ACC112 (cell line): Measurements from ENCODE around the gene CARTPT.
A peak's percentile ranks its signal among the peaks of the same experiment; 100 is the strongest.

Experiments used
- H2AFZ ChIP-seq: fragments of 200-600 bp; sonication (generic); one replicate; pipeline ENCODE4 v1.6.0; 2017; ENCODE audit warnings: antibody characterized with exemption, low read length; ENCODE audit not compliant: unreplicated experiment
- H3K27ac ChIP-seq: fragments of 200-600 bp; sonication (generic); 2 replicates; pipeline ENCODE4 v1.5.1; 2014; ENCODE audit warnings: low read depth, mild to moderate bottlenecking, antibody characterized with exemption, low read length, moderate library complexity
- H3K27me3 ChIP-seq: fragments of 200-600 bp; sonication (generic); 2 replicates; pipeline ENCODE4 v1.6.1; 2014; ENCODE audit warnings: mild to moderate bottlenecking, antibody characterized with exemption, low read length, moderate library complexity, mixed read lengths; ENCODE audit not compliant: insufficient read depth
- H3K36me3 ChIP-seq: fragments of 200-600 bp; sonication (generic); 2 replicates; pipeline ENCODE4 v1.6.1; 2016; ENCODE audit warnings: mild to moderate bottlenecking, antibody characterized with exemption, low read length, moderate library complexity, mixed read lengths; ENCODE audit not compliant: insufficient read depth
- H3K4me1 ChIP-seq: fragments of 200-600 bp; sonication (generic); one replicate; pipeline ENCODE4 v1.6.1; 2016; ENCODE audit warnings: low read length, mixed read lengths; ENCODE audit not compliant: insufficient read depth, unreplicated experiment, control insufficient read depth
- H3K4me3 ChIP-seq: fragments of 200-600 bp; sonication (generic); 2 replicates; pipeline ENCODE4 v1.5.1; 2014; ENCODE audit warnings: mild to moderate bottlenecking, low read depth, low read length
- H3K79me2 ChIP-seq: fragments of 200-600 bp; sonication (generic); one replicate; pipeline ENCODE4 v1.6.0; 2016; ENCODE audit warnings: low read length; ENCODE audit not compliant: control insufficient read depth, unreplicated experiment, insufficient read depth

The CARTPT gene

GRCh38 chr5:71719063-71719964 is at the start of gene CARTPT:
Gene CARTPT, plus strand, starts transcription at chr5:71719275. Its CDS starts 19 bp downstream, at chr5:71719294.
- Histone ChIP-seq H3K4me1 (no peaks in the 10 kb centered on the region), H3K4me3 (no peak within 1 kb of the TSS), H3K27ac (no peak within 1 kb of the TSS), H2AFZ (no peak within 1 kb of the TSS), H3K36me3 (no peaks in the 10 kb centered on the region), H3K27me3 (peaks cover 94% of the 10 kb centered on the region), H3K79me2 (no peaks in the 10 kb centered on the region)

- H2AFZ ChIP-seq: no peak overlapping the region
- H3K4me3 ChIP-seq: no peak overlapping the region
- no peak overlapping the region for H3K27ac ChIP-seq
- H3K27me3 ChIP-seq: peaks cover 79% of the 10 kb centered on the region
- no peaks in the 10 kb centered on the region for H3K36me3 ChIP-seq
- no peaks in the 10 kb centered on the region for H3K79me2 ChIP-seq
- H3K4me1 ChIP-seq: no peaks in the 10 kb centered on the region
Measured at GRCh38 chr5:71677977-71678376, 41.1 kb upstream of the CARTPT start.

GRCh38 chr5:71679714-71680113 is 39.4 kb upstream of the CARTPT start:
- Histone ChIP-seq H2AFZ (no peak overlapping the region), H3K36me3 (no peaks in the 10 kb centered on the region), H3K27me3 (peaks cover 71% of the 10 kb centered on the region), H3K4me3 (no peak overlapping the region), H3K27ac (no peak overlapping the region), H3K4me1 (no peaks in the 10 kb centered on the region), H3K79me2 (no peaks in the 10 kb centered on the region)

GRCh38 chr5:71680510-71680909 is 38.6 kb upstream of the CARTPT start:
- Histone ChIP-seq H3K4me3 (no peak overlapping the region), H3K79me2 (no peaks in the 10 kb centered on the region), H3K36me3 (no peaks in the 10 kb centered on the region), H2AFZ (no peak overlapping the region), H3K27me3 (peaks cover 76% of the 10 kb centered on the region), H3K27ac (no peak overlapping the region), H3K4me1 (no peaks in the 10 kb centered on the region)

GRCh38 chr5:71681296-71681695 is 37.8 kb upstream of the CARTPT start:
- Histone ChIP-seq H3K79me2 (no peaks in the 10 kb centered on the region), H2AFZ (no peak overlapping the region), H3K4me3 (no peak overlapping the region), H3K4me1 (no peaks in the 10 kb centered on the region), H3K36me3 (no peaks in the 10 kb centered on the region), H3K27ac (no peak overlapping the region), H3K27me3 (peaks cover 78% of the 10 kb centered on the region)

GRCh38 chr5:71684309-71684708 is 34.8 kb upstream of the CARTPT start:
- H3K27me3 ChIP-seq: peaks cover 77% of the 10 kb centered on the region
- no peaks in the 10 kb centered on the region for H3K36me3 ChIP-seq
- no peak overlapping the region for H3K4me3 ChIP-seq
- H3K4me1 ChIP-seq: no peaks in the 10 kb centered on the region
- H3K79me2 ChIP-seq: no peaks in the 10 kb centered on the region
- no peak overlapping the region for H2AFZ ChIP-seq
- H3K27ac ChIP-seq: no peak overlapping the region

- Histone ChIP-seq H3K4me3 (0 out of 2 replicates have a peak overlapping the region, but pooled peaks have one; percentile 5), H2AFZ (no peak overlapping the region), H3K27ac (no peak overlapping the region)
Measured at GRCh38 chr5:71693828-71694427, 25.1 kb upstream of the CARTPT start.

GRCh38 chr5:71695071-71695470 is 24.0 kb upstream of the CARTPT start:
- Histone ChIP-seq H3K27me3 (peaks cover 68% of the 10 kb centered on the region), H3K4me1 (no peaks in the 10 kb centered on the region), H3K27ac (no peak overlapping the region), H3K79me2 (no peaks in the 10 kb centered on the region), H3K36me3 (no peaks in the 10 kb centered on the region), H2AFZ (no peak overlapping the region), H3K4me3 (no peak overlapping the region)

More at GRCh38 chr5:71693828-71694427, 25.1 kb upstream of the CARTPT start:
- Histone ChIP-seq H3K27me3 (peaks cover 78% of the 10 kb centered on the region), H3K79me2 (no peaks in the 10 kb centered on the region), H3K4me1 (no peaks in the 10 kb centered on the region), H3K36me3 (no peaks in the 10 kb centered on the region)

- H3K4me1 ChIP-seq: no peaks in the 10 kb centered on the region
- no peaks in the 10 kb centered on the region for H3K36me3 ChIP-seq
- no peak overlapping the region for H2AFZ ChIP-seq
- no peak overlapping the region for H3K4me3 ChIP-seq
- H3K79me2 ChIP-seq: no peaks in the 10 kb centered on the region
- peaks cover 62% of the 10 kb centered on the region for H3K27me3 ChIP-seq
- no peak overlapping the region for H3K27ac ChIP-seq
Measured at GRCh38 chr5:71695595-71695994, 23.5 kb upstream of the CARTPT start.

GRCh38 chr5:71697967-71698366 is 21.1 kb upstream of the CARTPT start:
- Histone ChIP-seq H2AFZ (no peak overlapping the region), H3K27me3 (peaks cover 61% of the 10 kb centered on the region), H3K79me2 (no peaks in the 10 kb centered on the region), H3K27ac (no peak overlapping the region), H3K36me3 (no peaks in the 10 kb centered on the region), H3K4me1 (no peaks in the 10 kb centered on the region), H3K4me3 (no peak overlapping the region)

- no peak overlapping the region for H2AFZ ChIP-seq
- no peaks in the 10 kb centered on the region for H3K36me3 ChIP-seq
- peaks cover 60% of the 10 kb centered on the region for H3K27me3 ChIP-seq
Measured at GRCh38 chr5:71699233-71699632, 19.8 kb upstream of the CARTPT start.

More at GRCh38 chr5:71699233-71699632, 19.8 kb upstream of the CARTPT start:
- Histone ChIP-seq H3K4me1 (no peaks in the 10 kb centered on the region), H3K79me2 (no peaks in the 10 kb centered on the region), H3K4me3 (no peak overlapping the region), H3K27ac (no peak overlapping the region)
